ENCODE data around the gene CDC23. TPM values are rescaled to one million over a fixed set of nuclear protein-coding genes. Genes with fewer than 3 reads are reported as not detected.
"Not testable (repeated sequence)": the region's sequence is repeated elsewhere in the genome, so short reads cannot be mapped to it uniquely, and the experiment has no call there.

CDC23 gene
- total RNA-seq, 2 experiments from 2014 or later: 33.0 to 34.4 TPM

DNA sequence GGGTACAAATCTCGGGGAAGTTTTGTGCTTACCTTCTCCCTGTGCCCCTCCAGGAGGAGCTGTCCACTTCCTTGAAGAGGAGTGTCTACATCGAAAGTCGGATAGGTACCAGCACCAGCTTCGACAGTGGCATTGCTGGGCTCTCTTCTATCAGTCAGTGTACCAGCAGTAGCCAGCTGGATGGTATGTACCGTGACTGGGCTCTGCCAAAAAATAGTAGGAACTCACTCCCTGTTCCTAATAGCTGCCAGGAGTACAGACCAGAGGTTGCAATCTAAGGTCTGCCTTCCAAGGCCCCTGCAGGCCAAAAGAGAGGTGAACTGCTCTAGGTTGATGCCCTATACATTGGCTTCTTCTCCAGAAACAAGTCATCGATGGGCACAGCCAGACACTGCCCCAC is 30.3 kb downstream of the CDC23 start:
- Mint-ChIP-seq H3K9me3 (no peaks in the 10 kb centered on the region), H3K27me3 (no peaks in the 10 kb centered on the region), H3K4me3 (no peak overlapping the region), H3K27ac (no peak overlapping the region), H3K4me1 (peaks cover 31% of the 10 kb centered on the region), H3K36me3 (peaks cover 40% of the 10 kb centered on the region)
- no peak for ATAC-seq (ENCODE audit: low read depth)
- no peak for DNase-seq
- POLR2A ChIA-PET: no interaction called here

DNA sequence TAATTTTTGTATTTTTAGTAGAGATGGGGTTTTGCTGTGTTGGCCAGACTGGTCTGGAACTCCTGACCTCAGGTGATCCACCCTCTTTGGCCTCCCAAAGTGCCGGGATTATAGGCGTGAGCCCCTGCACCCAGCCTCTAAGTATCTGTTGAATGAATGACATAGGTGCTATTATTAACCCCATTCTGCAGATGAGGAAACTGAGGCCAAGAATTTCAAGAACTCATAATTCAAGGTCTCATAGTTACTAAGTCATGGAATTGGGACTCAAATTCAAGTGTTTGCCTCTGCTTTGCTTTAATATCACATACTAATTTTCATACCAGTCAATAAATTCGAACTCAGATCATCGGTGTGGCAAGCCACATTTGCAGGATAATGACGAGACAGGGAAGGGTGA is 32.3 kb downstream of the CDC23 start:
- no peak overlapping the region for H3K4me3 Mint-ChIP-seq
- peaks cover 36% of the 10 kb centered on the region for H3K36me3 Mint-ChIP-seq
- POLR2A ChIA-PET: no interaction called here
- H3K9me3 Mint-ChIP-seq: no peaks in the 10 kb centered on the region
- DNase-seq: no peak
- no peak for ATAC-seq (ENCODE audit: low read depth)
- peaks cover 38% of the 10 kb centered on the region for H3K4me1 Mint-ChIP-seq
- H3K27ac Mint-ChIP-seq: no peak overlapping the region
- no peaks in the 10 kb centered on the region for H3K27me3 Mint-ChIP-seq

DNA sequence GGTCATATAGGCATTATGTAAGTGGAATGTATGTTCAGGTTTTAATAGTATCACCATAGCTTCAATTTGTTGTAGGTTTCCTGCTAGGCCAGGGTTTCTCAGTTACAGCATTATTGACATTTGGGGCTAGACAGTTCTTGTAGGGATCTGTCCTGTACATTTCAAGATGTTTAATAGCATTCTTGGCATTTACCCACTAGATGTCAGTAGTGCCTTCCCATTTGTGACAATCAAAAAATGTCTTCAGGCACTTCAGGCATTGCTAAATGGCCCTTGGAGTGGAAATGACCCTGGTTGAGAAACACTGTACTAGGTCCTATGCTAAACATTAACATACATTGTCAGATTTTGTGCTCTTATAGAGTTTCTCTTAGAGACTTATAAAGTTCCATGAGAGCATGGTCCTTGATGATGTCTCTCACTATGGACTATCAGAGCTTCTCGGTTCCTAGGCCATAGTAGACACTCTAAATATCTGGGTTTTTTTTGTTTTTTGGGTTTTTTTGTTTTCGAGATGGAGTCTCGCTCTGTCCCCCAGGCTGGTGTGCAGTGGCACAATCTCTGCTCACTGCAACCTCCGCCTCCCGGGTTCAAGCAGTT is 32.8 kb downstream of the CDC23 start:
- H3K27ac Mint-ChIP-seq: peak overlapping the region; percentile 77
- H3K4me1 Mint-ChIP-seq: peaks cover 32% of the 10 kb centered on the region
- ATAC-seq (ENCODE audit: low read depth): no peak
- no peaks in the 10 kb centered on the region for H3K9me3 Mint-ChIP-seq
- DNase-seq: no peak
- peaks cover 32% of the 10 kb centered on the region for H3K36me3 Mint-ChIP-seq
- POLR2A ChIA-PET: interaction anchor here (0.9 to 3.6 kb wide), 2 partner anchors 157 to 172 kb away, joined by 3 to 15 read pairs; partner anchors contain the start of gene FAM53C
- no peaks in the 10 kb centered on the region for H3K27me3 Mint-ChIP-seq
- H3K4me3 Mint-ChIP-seq: no peak overlapping the region

DNA sequence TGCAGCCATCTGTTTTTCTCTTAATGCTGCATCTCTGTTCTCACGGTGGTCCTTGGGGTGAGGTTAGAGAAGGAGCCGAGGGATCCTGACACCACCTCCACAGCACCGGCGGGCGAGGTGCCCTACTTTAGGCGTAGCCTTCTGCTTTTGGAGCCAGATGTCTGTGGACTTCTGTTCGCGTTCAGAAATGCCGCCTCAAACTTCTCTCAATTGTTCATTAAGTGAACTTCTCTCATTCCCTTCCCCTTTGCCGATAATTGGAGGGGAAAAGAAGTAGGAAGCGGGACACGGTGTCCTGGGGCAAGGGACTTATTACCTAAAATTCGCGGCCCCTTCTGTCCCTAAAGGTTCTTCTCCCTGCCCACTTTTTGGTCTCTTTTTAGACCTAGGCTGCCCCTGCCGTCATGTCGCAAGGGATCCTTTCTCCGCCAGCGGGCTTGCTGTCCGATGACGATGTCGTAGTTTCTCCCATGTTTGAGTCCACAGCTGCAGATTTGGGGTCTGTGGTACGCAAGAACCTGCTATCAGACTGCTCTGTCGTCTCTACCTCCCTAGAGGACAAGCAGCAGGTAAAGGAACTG is 33.8 kb downstream of the CDC23 start:
- POLR2A ChIA-PET: interaction anchor here (0.6 to 3.6 kb wide), 9 partner anchors 34 to 425 kb away, joined by 3 to 15 read pairs (median 4); partner anchors contain the start of genes CDC23, ETF1, FAM53C and HNRNPA0
- Mint-ChIP-seq H3K9me3 (no peaks in the 10 kb centered on the region), H3K27me3 (no peaks in the 10 kb centered on the region), H3K36me3 (peaks cover 33% of the 10 kb centered on the region), H3K27ac (no peak overlapping the region), H3K4me3 (no peak overlapping the region), H3K4me1 (peaks cover 24% of the 10 kb centered on the region)
- DNase-seq (peak; percentile 42), ATAC-seq (ENCODE audit: low read depth) (no peak)

DNA sequence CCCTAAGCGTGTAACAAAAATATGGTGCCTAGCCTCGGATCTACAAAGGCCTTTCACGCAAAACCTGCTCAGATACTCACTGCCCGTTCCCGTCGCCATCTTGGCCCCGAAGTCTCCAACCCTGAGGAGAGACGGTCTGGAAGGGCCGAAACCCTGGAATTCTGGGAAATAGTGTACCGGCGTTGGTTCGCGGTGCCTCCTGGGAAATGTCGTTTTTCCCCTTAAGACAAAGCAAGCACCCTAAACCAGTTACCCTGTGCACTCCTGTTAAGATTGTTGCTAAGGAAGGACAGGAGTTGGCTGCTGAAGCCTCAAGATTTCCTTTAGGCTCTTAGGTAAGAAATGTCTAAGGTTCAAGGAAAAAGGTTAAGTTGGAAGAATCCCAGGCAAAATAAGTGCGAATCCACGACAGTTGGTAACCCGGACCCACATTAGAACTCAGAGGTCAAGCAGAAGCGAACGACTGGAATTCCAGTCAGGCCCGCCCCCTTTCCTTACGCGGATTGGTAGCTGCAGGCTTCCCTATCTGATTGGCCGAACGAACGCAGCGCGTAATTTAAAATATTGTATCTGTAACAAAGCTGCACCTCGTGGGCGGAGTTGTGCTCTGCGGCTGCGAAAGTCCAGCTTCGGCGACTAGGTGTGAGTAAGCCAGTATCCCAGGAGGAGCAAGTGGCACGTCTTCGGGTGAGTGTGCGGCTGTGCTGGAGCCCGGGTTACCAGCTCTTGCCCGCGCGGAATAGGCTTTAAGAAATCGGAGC is 34.4 kb downstream of the CDC23 start, which contains the start of the genes BRD8 and KIF20A:
Gene BRD8 (minus strand): TSS at position 115 of the 761 bp plus-strand sequence. CDS start 16 bp downstream, at position 99.
Gene KIF20A (plus strand): TSS at position 597 of the 761 bp plus-strand sequence. CDS start 569 bp downstream, outside the sequence.
- peak within 1 kb of the TSS; percentile 77 for H3K27ac Mint-ChIP-seq
- H3K9me3 Mint-ChIP-seq: no peaks in the 10 kb centered on the region
- peak; percentile 86 for ATAC-seq (ENCODE audit: low read depth)
- no peaks in the 10 kb centered on the region for H3K27me3 Mint-ChIP-seq
- H3K4me3 Mint-ChIP-seq: no peak within 1 kb of the TSS
- POLR2A ChIA-PET: interaction anchor here (0.6 to 3.6 kb wide), 9 partner anchors 35 to 425 kb away, joined by 3 to 15 read pairs (median 4); partner anchors contain the start of genes CDC23, ETF1, FAM53C and HNRNPA0
- DNase-seq: peak; percentile 82
- peaks cover 27% of the 10 kb centered on the region for H3K36me3 Mint-ChIP-seq
- H3K4me1 Mint-ChIP-seq: peaks cover 24% of the 10 kb centered on the region

DNA sequence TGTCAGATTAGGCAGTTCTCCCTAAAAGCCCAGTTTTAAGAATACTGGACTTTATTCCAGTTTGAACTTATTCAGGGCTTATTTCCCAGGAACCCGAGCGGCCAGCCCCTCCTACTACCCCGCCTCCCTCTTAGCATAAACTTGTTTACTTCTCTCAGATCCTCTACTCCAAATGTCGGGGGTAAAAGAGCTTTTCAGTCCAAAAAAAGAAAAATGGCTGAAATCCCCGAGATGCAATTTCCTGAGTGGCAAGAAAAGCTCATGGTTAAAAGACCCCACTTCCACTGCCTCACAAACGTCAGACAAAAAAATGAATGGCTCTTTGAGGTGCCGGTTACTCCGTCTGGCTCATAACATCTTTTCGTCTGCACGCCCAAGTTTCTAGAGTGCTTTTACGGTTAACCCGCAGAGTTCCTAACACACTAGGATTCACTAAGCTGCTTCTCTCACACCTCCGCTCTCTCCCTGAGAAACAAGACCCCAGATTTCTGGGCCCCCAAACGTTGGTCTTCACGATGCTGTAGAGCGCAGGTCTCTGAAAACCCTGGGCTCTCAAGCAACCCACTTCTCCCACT is 35.1 kb downstream of the CDC23 start:
- no peaks in the 10 kb centered on the region for H3K9me3 Mint-ChIP-seq

DNA sequence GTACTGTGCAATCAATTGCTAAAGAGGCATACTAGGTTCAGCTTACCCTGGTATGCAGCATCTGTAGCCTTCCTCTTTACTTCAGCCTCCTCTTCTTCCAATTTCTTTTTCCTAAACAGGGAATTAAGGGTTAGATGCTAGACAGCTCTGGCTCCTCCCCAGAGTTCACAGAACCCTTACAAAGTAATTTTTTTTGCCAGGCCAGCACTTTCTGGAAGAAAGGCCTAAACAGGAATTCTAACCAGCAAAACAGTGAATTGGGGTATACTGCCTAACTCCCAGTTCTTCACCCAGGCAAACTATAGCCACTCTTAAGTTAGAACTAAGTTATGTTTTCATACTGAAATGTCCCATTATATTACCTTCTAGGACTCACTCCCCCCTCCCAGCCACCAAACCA is 42.8 kb downstream of the CDC23 start:
- H3K27ac Mint-ChIP-seq: no peak overlapping the region
- peaks cover 6% of the 10 kb centered on the region for H3K4me1 Mint-ChIP-seq
- no peak for DNase-seq
- no peaks in the 10 kb centered on the region for H3K9me3 Mint-ChIP-seq
- POLR2A ChIA-PET: no interaction called here
- H3K36me3 Mint-ChIP-seq: peaks cover 32% of the 10 kb centered on the region
- H3K27me3 Mint-ChIP-seq: no peaks in the 10 kb centered on the region
- no peak overlapping the region for H3K4me3 Mint-ChIP-seq
- no peak for ATAC-seq (ENCODE audit: low read depth)

More for the DNA sequence above, 35.1 kb downstream of the CDC23 start:
- Mint-ChIP-seq H3K4me3 (no peak overlapping the region), H3K36me3 (peaks cover 21% of the 10 kb centered on the region), H3K27me3 (no peaks in the 10 kb centered on the region), H3K27ac (no peak overlapping the region), H3K4me1 (peaks cover 24% of the 10 kb centered on the region)
- no peak for DNase-seq
- peak; percentile 2 for ATAC-seq (ENCODE audit: low read depth)
- POLR2A ChIA-PET: interaction anchor here (1.2 to 3.6 kb wide), 6 partner anchors 9 to 397 kb away, joined by 3 to 15 read pairs (median 6); partner anchors contain the start of genes CDC23, CDC25C, FAM53C and HSPA9

DNA sequence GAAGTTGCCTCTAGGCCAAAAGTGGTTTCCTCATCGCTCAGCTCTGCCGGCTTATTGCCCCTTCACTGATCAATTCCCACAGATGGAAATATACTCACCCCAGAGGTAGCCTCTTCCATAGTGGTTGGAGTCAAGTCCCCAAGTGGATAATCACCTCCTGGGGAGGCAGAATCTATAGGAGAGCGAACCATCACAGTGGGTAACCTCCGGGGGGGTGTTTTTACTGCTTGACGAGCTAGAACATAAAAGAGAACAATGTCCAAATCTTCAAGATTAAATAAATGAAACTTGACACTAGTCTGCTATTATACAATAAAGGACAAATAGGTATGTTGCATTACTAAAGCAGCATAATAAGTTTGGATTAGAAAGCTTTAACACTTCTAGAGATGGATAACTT is 44.0 kb downstream of the CDC23 start:
- H3K27me3 Mint-ChIP-seq: no peaks in the 10 kb centered on the region
- no peak for ATAC-seq (ENCODE audit: low read depth)
- H3K9me3 Mint-ChIP-seq: no peaks in the 10 kb centered on the region
- POLR2A ChIA-PET: interaction anchor here (1.8 kb wide), 1 partner anchor 8 kb away, joined by 7 read pairs; no protein-coding TSS in a partner anchor
- H3K4me1 Mint-ChIP-seq: peaks cover 6% of the 10 kb centered on the region
- H3K27ac Mint-ChIP-seq: no peak overlapping the region
- DNase-seq: no peak
- no peak overlapping the region for H3K4me3 Mint-ChIP-seq
- H3K36me3 Mint-ChIP-seq: peaks cover 36% of the 10 kb centered on the region

DNA sequence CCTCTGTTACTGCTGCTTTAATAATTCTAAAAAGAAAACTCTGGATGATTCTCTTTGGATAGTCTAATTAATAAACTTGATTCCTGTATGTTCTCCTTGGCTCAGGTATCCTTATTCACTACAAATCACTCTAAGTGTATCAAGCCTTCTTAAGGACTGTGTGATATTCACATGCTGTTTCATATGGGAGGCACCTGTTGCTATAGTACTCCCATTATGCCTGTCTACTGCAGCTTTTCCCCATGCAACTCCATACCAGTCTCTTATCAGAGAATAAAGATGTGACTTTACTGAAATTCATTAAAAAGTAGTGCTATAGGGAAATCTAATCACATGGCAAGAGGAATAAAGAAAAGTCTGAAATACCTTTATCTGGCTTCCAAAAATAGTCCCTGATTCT is 49.4 kb downstream of the CDC23 start:
- H3K4me3 Mint-ChIP-seq: no peak overlapping the region
- ATAC-seq (ENCODE audit: low read depth) (no peak), DNase-seq (no peak)
- H3K9me3 Mint-ChIP-seq: no peaks in the 10 kb centered on the region
- H3K27ac Mint-ChIP-seq: no peak overlapping the region
- POLR2A ChIA-PET: no interaction called here
- H3K36me3 Mint-ChIP-seq: peaks cover 48% of the 10 kb centered on the region
- H3K4me1 Mint-ChIP-seq: peaks cover 2% of the 10 kb centered on the region
- no peaks in the 10 kb centered on the region for H3K27me3 Mint-ChIP-seq

DNA sequence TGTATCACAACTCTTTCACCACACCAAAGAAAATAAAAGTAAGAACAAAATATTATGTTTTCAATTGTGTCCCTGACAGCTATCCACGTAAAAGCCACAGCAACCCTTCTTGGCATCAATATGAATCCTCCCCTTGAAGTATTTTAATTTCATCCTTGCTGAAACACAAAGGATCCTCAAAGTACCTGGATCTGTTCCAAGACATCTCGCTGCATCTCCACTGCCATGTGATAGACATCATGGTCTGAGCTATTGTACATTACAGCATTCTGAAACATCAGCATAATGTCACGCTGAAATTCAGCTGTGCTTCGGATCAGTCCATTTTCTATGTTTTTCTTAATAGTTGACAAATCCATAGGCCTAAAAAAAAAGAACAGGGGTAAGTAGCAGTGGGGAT is 52.4 kb downstream of the CDC23 start:
- H3K27ac Mint-ChIP-seq: no peak overlapping the region
- no peaks in the 10 kb centered on the region for H3K4me1 Mint-ChIP-seq
- no peaks in the 10 kb centered on the region for H3K27me3 Mint-ChIP-seq
- H3K36me3 Mint-ChIP-seq: peaks cover 49% of the 10 kb centered on the region
- no peak for DNase-seq
- no peak overlapping the region for H3K4me3 Mint-ChIP-seq
- ATAC-seq (ENCODE audit: low read depth): no peak
- POLR2A ChIA-PET: no interaction called here
- H3K9me3 Mint-ChIP-seq: no peaks in the 10 kb centered on the region

DNA sequence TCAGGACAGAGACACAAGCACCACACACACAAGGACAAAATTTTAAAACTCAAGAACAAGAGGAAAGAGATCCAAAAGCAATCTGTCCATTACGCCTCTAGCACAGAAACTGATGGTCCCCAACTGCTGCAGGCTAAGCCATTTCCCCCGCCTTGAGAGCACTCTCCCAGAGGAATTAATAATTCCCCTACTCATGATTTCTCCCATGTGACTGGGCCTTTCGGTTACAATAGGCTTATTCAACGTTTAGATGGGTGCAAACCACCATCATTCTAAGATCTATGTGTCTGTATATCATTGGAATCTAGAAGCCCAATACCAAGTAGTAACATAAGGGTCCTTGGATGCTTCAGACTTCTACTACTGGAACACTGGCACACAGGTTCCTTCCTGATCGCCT is 53.5 kb downstream of the CDC23 start:
- POLR2A ChIA-PET: no interaction called here
- no peak overlapping the region for H3K27ac Mint-ChIP-seq
- H3K9me3 Mint-ChIP-seq: no peaks in the 10 kb centered on the region
- no peak overlapping the region for H3K4me3 Mint-ChIP-seq
- H3K36me3 Mint-ChIP-seq: peaks cover 49% of the 10 kb centered on the region
- no peaks in the 10 kb centered on the region for H3K27me3 Mint-ChIP-seq
- no peaks in the 10 kb centered on the region for H3K4me1 Mint-ChIP-seq
- ATAC-seq (ENCODE audit: low read depth) (no peak), DNase-seq (no peak)

DNA sequence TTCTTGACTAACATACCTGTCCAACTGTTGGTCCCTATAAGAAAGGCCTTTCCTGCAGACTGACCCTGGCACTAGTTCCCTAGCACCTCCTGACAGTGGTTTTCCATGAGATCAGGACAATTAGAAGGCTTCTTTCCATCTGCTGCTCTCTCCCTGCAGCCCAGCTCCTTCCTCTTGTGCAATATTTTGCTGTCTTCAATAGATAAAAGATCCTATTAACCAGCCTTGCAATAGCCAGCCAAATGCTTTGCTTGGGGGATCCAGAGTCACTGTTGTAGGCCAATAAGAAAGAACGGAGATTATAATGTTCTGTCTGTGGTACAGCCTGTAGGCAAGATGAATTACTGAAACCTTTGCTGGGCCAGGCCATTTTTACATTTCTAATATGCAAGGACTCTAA is 55.5 kb downstream of the CDC23 start:
- H3K4me1 Mint-ChIP-seq: no peaks in the 10 kb centered on the region
- peaks cover 13% of the 10 kb centered on the region for H3K27me3 Mint-ChIP-seq
- no peaks in the 10 kb centered on the region for H3K9me3 Mint-ChIP-seq
- ATAC-seq (ENCODE audit: low read depth) (no peak), DNase-seq (no peak)
- H3K36me3 Mint-ChIP-seq: peaks cover 36% of the 10 kb centered on the region
- no peak overlapping the region for H3K4me3 Mint-ChIP-seq
- POLR2A ChIA-PET: no interaction called here
- H3K27ac Mint-ChIP-seq: no peak overlapping the region

DNA sequence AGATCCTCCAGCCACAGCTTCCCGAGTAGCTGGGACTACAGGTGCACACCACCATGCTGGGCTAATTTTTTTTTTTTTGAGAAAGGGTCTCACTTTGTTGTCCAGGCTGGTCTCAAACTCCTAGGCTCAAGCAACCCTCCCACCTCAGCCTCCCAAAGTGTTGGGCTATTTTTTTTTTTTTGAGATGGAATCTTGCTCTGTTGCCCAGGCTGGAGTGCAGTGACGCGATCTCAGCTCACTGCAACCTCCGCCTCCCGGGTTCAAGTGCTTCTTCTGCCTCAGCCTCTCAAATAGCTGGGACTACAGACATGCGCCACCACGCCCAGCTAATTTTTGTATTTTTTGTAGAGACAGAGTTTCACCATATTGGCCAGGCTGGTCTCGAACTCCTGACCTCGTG is 57.1 kb downstream of the CDC23 start:
- H3K27ac Mint-ChIP-seq; H3K4me3 Mint-ChIP-seq; ATAC-seq (ENCODE audit: low read depth); H3K4me1 Mint-ChIP-seq; H3K9me3 Mint-ChIP-seq; DNase-seq: not testable (repeated sequence)
- peaks cover 14% of the 10 kb centered on the region for H3K27me3 Mint-ChIP-seq
- POLR2A ChIA-PET: interaction anchor here (0.6 kb wide), 1 partner anchor 9 kb away, joined by 3 read pairs; no protein-coding TSS in a partner anchor
- H3K36me3 Mint-ChIP-seq: peaks cover 33% of the 10 kb centered on the region
